ENCODE results near the gene ZNF775.

DNA sequence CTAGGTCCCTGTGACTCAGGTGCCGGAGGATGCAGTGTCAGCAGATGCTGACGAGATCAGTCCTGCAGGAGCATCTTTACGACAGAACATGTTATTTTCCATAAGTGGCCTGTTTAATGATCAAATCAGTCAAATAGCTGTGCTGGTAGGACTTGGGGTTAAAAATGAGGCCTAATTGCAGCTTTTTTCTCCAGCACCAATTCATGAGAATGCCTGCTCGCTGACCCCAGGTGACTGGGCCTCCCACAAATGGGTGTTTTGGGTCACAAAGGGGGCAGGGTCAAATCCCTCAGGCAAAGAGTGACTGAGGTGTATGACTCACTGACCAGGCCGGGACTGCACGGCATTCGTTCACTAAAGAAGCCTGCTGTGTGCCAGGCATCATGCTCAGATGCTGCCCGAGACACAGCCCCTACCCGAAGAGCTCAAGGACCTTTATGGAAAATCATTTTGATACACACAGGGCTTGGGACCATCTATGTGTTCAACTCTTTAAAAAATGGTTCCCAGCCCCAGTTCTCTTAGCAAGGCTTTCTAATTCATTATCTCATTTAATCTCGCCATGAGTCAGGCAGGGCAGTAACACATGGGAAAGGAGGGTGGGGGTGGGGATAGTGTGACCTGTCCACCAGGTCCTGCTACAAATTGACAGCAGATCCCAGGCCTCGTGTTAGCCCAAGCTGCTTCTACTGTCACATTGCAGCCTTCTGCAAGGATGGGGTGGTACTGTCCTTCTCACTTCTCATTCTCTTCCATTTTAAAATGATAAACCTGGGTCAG, 21.1 kb downstream of the ZNF775 start:
- TF ChIP-seq, protein P1, sequence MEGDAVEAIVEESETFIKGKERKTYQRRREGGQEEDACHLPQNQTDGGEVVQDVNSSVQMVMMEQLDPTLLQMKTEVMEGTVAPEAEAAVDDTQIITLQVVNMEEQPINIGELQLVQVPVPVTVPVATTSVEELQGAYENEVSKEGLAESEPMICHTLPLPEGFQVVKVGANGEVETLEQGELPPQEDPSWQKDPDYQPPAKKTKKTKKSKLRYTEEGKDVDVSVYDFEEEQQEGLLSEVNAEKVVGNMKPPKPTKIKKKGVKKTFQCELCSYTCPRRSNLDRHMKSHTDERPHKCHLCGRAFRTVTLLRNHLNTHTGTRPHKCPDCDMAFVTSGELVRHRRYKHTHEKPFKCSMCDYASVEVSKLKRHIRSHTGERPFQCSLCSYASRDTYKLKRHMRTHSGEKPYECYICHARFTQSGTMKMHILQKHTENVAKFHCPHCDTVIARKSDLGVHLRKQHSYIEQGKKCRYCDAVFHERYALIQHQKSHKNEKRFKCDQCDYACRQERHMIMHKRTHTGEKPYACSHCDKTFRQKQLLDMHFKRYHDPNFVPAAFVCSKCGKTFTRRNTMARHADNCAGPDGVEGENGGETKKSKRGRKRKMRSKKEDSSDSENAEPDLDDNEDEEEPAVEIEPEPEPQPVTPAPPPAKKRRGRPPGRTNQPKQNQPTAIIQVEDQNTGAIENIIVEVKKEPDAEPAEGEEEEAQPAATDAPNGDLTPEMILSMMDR (conservative IDR thresholded peaks at IDR 0.05), result no peak
- no peak for TF ChIP-seq EZH2 (IDR thresholded peaks at IDR 0.05; ENCODE audit: low read depth)
